MCF 10A (cell line): ENCODE data around the gene CSDE1. TPM values are rescaled to one million over a fixed set of nuclear protein-coding genes. Genes with fewer than 3 reads are reported as not detected.

Experiments used
- BruUV-seq: library from RNA; stranded (reverse); fragments of 400-500 nt; replicated peaks from 2 replicates; lab custom pipeline; 2021; lab: Mats Ljungman, UMichigan
- CTCF ChIA-PET: fragments of 300-600 bp; sonication (Branson Sonifier 250); formaldehyde crosslinking; extraction: SDS; loops from one replicate; lab custom pipeline; 2021; ENCODE audit warnings: antibody characterized with exemption, inconsistent platforms; lab: Yijun Ruan, JAX
- POLR2A ChIA-PET: fragments of 300-600, 350-650 bp; sonication (Branson Sonifier 250); formaldehyde crosslinking; extraction: SDS; loops from one replicate; lab custom pipeline; 2020; ENCODE audit warnings: antibody characterized with exemption, inconsistent platforms; lab: Yijun Ruan, JAX
- DNase-seq: peaks from one replicate; pipeline ENCODE4 v3.0.0-alpha.2; 2018; ENCODE audit not compliant: unreplicated experiment
- H3K27ac Mint-ChIP-seq: one replicate; pipeline ENCODE4 v1.8.0; 2022; ENCODE audit warnings: mild to moderate bottlenecking, low read depth, mixed read lengths; ENCODE audit not compliant: unreplicated experiment
- H3K27me3 Mint-ChIP-seq: one replicate; pipeline ENCODE4 v1.8.0; 2022; ENCODE audit warnings: mixed read lengths; ENCODE audit not compliant: insufficient read depth, unreplicated experiment
- H3K36me3 Mint-ChIP-seq: one replicate; pipeline ENCODE4 v1.8.0; 2022; ENCODE audit warnings: mild to moderate bottlenecking, moderate library complexity, mixed read lengths; ENCODE audit not compliant: insufficient read depth, unreplicated experiment
- H3K4me1 Mint-ChIP-seq: one replicate; pipeline ENCODE4 v1.8.0; 2022; ENCODE audit warnings: mixed read lengths; ENCODE audit not compliant: insufficient read depth, unreplicated experiment
- H3K4me3 Mint-ChIP-seq: one replicate; pipeline ENCODE4 v1.8.0; 2022; ENCODE audit warnings: mild to moderate bottlenecking, moderate library complexity, mixed read lengths; ENCODE audit not compliant: unreplicated experiment
- H3K9me3 Mint-ChIP-seq: one replicate; pipeline ENCODE4 v1.8.0; 2022; ENCODE audit warnings: mixed read lengths; ENCODE audit not compliant: unreplicated experiment
- intact Hi-C: fragments of 100-400 bp; cut with micrococcal nuclease; formaldehyde crosslinking; loops from 2 replicates; pipeline ENCODE4 v1.14.1; 2022
- total RNA-seq: library from RNA; stranded (reverse); gene quantifications from 2 replicates; pipeline ENCODE4 v1.2.3, GENCODE V29; 2022
- TF ChIP-seq, protein P1 (sequence below): fragments of 200-600 bp; IDR thresholded peaks from one replicate; pipeline ENCODE4 v1.8.0; 2022; ENCODE audit warnings: antibody characterized with exemption, mild to moderate bottlenecking; ENCODE audit not compliant: unreplicated experiment

CSDE1 gene
- total RNA-seq, 1 experiment from 2014 or later, result 580 TPM

DNA sequence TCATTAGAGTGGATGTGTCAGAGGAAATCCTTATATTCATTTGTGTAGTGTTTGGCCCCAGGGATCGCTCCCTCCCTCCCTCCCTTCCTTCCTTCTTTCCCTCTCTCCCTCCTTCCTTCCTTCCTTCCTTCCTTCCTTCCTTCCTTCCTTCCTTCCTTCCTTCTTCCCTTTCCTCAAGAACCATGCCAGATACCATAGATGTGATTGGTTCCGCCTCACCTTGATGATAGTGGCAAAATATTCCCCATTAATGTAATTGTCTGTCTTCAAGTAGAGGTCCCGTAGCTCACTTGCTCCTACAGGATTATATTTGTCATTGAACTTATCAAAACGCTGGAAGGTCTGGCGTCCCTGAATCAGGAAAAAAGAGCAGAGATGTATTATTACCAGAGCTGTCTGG lies 80.1 kb downstream of the CSDE1 start:
- no peaks in the 10 kb centered on the region for H3K9me3 Mint-ChIP-seq
- ChIA-PET CTCF (no interaction called here), POLR2A (no interaction called here)
- no TSS peak for BruUV-seq
- H3K4me3 Mint-ChIP-seq, result no peak overlapping the region
- DNase-seq, result no peak
- no peak overlapping the region for H3K27ac Mint-ChIP-seq
- H3K4me1 Mint-ChIP-seq, result no peaks in the 10 kb centered on the region
- H3K36me3 Mint-ChIP-seq, result no peaks in the 10 kb centered on the region
- intact Hi-C loops, result no loop called here
- peaks cover 36% of the 10 kb centered on the region for H3K27me3 Mint-ChIP-seq
- TF ChIP-seq, protein P1, sequence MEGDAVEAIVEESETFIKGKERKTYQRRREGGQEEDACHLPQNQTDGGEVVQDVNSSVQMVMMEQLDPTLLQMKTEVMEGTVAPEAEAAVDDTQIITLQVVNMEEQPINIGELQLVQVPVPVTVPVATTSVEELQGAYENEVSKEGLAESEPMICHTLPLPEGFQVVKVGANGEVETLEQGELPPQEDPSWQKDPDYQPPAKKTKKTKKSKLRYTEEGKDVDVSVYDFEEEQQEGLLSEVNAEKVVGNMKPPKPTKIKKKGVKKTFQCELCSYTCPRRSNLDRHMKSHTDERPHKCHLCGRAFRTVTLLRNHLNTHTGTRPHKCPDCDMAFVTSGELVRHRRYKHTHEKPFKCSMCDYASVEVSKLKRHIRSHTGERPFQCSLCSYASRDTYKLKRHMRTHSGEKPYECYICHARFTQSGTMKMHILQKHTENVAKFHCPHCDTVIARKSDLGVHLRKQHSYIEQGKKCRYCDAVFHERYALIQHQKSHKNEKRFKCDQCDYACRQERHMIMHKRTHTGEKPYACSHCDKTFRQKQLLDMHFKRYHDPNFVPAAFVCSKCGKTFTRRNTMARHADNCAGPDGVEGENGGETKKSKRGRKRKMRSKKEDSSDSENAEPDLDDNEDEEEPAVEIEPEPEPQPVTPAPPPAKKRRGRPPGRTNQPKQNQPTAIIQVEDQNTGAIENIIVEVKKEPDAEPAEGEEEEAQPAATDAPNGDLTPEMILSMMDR, result no peak

DNA sequence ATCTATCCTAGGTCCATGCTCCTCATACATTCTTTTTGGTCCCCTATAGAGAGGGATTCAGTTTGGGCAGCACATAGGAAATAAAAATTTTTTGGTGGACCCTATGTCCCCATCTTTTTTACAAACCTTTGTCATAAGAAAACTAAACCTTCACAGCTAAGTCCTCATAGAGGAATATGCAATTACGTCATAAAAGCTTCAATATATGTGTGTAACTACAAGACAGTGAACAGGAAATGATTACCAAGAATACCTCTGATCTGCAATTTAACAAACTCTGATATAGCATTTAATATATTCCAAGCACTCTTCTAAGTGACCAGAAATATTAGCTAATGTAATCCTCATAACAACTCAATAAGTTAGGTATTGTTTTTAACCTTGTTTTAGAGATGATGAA lies 81.7 kb downstream of the CSDE1 start:
- no peaks in the 10 kb centered on the region for H3K9me3 Mint-ChIP-seq
- no peaks in the 10 kb centered on the region for H3K36me3 Mint-ChIP-seq
- DNase-seq, result no peak
- POLR2A ChIA-PET, result interaction anchor here (0.6 to 1.0 kb wide), 2 partner anchors 85 to 96 kb away, joined by 3 to 4 read pairs; no protein-coding TSS in a partner anchor
- H3K4me3 Mint-ChIP-seq, result no peak overlapping the region
- H3K27me3 Mint-ChIP-seq, result peaks cover 34% of the 10 kb centered on the region
- BruUV-seq, result no TSS peak
- no peak overlapping the region for H3K27ac Mint-ChIP-seq
- intact Hi-C loops, result no loop called here
- CTCF ChIA-PET, result interaction anchor here (0.6 to 1.0 kb wide), 4 partner anchors 14 to 94 kb away, joined by 3 to 4 read pairs (median 4); partner anchors contain the start of gene BCAS2
- H3K4me1 Mint-ChIP-seq, result no peaks in the 10 kb centered on the region
- TF ChIP-seq, protein P1, result no peak

DNA sequence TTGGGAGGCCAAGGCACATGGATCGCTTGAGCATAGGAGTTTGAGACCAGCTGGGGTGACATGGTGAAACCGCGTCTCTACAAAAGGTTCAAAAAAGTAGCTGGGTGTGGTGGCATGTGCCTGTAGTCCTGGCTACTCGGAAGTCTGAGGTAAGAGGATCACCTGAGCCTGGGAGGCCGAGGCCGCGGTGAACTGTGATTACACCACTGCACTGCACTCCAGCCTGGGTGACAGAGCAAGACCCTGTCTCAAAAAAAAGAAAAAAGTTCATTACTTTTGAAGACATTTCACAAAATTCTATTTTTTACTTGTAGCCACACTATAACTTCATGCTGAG lies 85.9 kb downstream of the CSDE1 start:
- ChIA-PET CTCF (interaction anchor here (0.5 to 3.1 kb wide), 26 partner anchors 8 to 836 kb away, joined by 3 to 29 read pairs (median 4); partner anchors contain the start of genes AMPD1 and BCAS2), POLR2A (interaction anchor here (0.5 to 6.6 kb wide), 10 partner anchors 8 to 318 kb away, joined by 3 to 230 read pairs (median 4); partner anchors contain the start of genes BCAS2, NRAS and TRIM33)
- Mint-ChIP-seq H3K27ac (no peak overlapping the region), H3K27me3 (peaks cover 18% of the 10 kb centered on the region), H3K9me3 (no peaks in the 10 kb centered on the region), H3K4me3 (no peak overlapping the region), H3K36me3 (no peaks in the 10 kb centered on the region), H3K4me1 (peaks cover 22% of the 10 kb centered on the region)
- TF ChIP-seq, protein P1, result no peak
- intact Hi-C loops, result loop anchor here (1.0 to 5.0 kb wide), 3 partner anchors 161 to 326 kb away; partner anchors contain the start of gene TRIM33
- BruUV-seq, result no TSS peak
- no peak for DNase-seq

DNA sequence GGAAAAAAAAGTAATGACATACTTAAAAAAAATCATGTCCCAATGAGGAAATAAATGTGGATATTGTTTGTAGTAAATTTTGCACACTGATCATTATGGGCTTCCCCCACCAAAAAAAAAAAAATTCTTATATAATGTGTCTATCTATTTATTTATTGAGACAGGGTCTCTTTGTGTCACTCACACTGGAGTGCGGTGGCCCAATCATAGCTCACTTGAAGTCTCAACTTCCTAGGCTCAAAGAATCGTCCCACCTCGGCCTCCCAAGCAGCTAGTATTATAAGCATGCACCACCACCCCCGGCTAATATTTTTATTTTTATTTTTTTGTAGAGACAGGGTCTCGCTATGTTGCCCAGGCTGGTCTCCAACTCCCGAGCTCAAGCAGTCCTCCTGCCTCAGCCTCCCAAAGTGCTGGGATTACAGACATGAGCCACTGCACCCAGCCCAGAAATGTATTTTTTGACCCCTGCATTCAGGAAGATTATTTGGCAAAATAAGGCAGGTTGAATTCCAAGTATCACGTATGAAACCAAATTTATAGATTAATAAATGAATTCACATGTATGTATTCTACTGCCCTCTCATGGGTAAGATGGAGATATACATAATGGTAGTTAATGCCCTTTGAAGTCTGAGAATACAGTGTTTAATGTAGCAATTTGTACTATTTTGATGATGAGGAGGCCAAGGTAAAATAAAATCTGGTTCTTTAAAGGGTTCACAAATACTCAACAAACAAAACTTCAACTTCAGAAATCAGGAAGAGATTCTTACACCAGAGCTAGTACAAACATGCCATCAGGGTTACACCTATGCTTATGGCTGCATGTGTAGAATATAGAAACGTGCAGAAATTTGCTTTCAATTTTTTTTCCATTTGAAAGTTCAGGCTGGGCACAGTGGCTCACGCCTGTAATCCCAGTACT lies 86.5 kb downstream of the CSDE1 start:
- intact Hi-C loops, result loop anchor here (1.0 to 5.0 kb wide), 3 partner anchors 160 to 325 kb away; partner anchors contain the start of gene TRIM33
- Mint-ChIP-seq H3K27ac (peak overlapping the region; percentile 96), H3K4me3 (peak overlapping the region; percentile 84), H3K9me3 (no peaks in the 10 kb centered on the region), H3K4me1 (peaks cover 24% of the 10 kb centered on the region), H3K36me3 (no peaks in the 10 kb centered on the region), H3K27me3 (peaks cover 12% of the 10 kb centered on the region)
- ChIA-PET POLR2A (interaction anchor here (0.6 to 6.6 kb wide), 19 partner anchors 9 to 318 kb away, joined by 3 to 230 read pairs (median 5); partner anchors contain the start of genes BCAS2, CSDE1, NRAS and TRIM33), CTCF (interaction anchor here (0.5 to 3.1 kb wide), 35 partner anchors 9 to 835 kb away, joined by 3 to 29 read pairs (median 4); partner anchors contain the start of genes AMPD1, BCAS2 and NRAS)
- TSS peak; percentile 89 for BruUV-seq
- TF ChIP-seq, protein P1, result peak; percentile 43
- peak; percentile 38 for DNase-seq
